ENCODE data around the gene DAD1.

DNA sequence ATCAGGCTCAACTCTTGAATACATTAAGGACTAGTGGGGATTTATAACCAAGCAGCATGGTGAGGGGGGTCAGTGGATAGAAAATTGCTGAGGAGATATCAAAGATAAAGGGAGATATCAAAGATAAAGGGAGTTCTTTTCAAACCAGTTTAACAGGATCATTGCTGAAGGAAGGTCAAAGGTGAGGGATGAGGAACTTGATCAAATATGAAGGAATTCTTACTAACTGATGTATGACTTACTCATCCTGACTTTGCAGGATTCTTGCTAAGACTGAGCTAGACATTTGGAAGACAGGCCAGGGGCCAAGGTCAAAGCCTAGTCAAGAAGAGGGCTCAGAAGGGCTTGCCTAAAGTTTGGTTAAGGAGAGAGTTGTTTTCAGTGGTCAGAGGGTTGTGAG lies 13.8 kb upstream of the DAD1 start:
- TF ChIP-seq CTCF (IDR thresholded peaks at IDR 0.05) (no peak), ZFX (IDR thresholded peaks at IDR 0.05; ENCODE audit: borderline replicate concordance) (no peak)

Data from 22Rv1 (cell line).